Medulla oblongata (tissue), 1 donor: Measurements from ENCODE around the gene PRRG2.

Source experiments
- DNase-seq: peaks from one replicate; pipeline ENCODE4 v3.0.0-alpha.2; 2015; ENCODE audit errors: extremely low spot score

The PRRG2 gene

DNA sequence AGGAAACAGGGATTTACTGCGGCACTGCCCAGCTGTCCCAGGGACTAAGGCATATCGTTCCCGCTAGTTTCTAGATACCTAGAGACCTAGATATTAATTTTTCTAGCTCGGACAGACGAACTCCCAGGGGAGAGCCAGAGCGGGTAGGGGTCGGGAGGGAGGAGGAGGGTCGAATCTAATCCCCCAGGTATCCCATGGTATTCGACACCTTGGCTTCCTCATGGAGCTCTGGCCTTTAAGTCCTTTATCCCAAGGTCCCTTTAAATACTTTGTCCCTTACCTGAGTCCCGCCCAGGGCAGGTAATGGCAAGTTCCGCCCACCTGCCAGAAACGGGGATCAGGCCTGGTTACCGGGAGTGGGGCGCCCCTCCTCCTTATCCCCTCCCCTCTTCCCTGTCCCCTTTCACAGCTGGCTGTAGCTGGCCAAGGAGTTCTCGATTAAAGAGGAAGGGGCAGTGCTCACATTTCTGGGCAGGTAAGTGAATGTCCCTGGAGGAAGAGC, at the start of gene PRRG2:
Gene PRRG2 (plus strand): TSS at position 310 of the 502 bp plus-strand sequence. CDS start 1,904 bp downstream, outside the sequence.
- DNase-seq: no peak

DNA sequence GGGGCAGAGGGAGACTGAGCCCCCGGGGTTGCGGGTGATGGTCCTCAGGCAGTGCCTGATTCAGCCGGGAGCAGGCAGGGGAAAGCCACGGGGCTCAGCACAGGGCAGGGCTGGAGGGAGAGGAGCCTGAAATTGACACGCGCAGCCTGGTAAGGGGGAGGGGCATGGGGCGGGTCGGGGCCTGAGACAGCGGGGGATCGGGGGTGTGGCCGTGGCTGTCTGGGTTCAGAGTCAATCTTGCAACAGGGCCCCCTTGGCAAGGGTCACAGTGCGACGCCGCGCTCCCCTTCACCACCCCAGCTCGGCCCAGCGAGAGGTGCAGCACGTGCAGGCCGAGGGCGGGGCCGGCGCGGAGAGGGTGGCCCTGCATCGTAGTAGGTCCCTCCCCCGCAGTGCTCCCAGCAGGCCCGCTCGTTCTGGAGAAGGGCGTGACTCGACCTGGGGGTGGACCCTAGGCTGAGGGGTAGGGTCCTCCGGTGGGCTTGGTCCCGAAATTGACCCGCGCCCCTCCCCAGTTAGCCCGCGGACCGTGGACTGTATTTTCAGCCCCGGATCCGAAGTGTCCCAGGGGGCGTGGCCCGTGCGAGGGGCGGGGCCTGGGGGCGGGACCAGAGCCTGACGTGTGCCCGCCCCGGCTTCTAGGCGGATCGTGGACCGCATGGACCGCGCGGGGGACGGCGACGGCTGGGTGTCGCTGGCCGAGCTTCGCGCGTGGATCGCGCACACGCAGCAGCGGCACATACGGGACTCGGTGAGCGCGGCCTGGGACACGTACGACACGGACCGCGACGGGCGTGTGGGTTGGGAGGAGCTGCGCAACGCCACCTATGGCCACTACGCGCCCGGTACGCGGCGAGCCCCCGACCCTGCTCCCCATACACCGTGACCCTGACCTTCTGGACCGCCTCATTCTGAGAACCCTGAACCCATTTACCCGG, 47.3 kb upstream of the PRRG2 start:
- DNase-seq: peak; percentile 60

DNA sequence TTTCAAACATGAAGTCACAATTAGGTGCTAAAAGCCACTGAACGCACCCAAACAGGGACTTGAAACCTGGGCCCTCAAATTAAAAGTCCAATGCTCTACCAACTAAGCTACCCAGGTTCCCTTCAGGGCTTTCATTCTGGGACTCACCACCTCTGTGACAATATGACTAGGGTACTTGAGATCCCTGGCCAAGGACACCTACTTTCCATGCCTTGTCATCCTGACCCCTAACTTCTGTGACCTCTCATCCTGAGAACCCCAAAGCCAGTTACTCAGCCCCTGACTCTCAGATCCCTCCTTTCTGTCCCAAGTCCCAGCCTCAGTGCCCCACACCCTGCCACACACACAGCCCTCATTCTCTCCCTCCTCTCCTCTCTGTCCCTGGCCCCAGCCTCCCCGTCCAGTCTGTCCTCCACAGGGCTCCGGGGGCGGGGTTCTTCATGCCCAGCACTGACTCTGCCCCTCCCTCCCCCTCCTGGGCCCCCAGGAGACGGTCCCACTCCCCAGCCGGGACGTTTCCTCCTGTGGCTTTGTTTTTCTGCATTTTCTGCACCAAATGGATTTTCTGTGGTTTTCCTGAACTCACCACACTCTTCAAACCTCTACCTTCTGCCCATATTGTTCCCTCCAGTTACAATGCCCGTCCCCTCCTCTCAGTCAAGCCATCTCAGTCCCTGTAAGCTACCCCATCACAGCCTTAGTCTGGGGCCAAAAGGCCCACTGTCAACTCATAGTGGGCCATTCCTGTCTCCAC, 46.3 kb upstream of the PRRG2 start:
- DNase-seq: no peak

DNA sequence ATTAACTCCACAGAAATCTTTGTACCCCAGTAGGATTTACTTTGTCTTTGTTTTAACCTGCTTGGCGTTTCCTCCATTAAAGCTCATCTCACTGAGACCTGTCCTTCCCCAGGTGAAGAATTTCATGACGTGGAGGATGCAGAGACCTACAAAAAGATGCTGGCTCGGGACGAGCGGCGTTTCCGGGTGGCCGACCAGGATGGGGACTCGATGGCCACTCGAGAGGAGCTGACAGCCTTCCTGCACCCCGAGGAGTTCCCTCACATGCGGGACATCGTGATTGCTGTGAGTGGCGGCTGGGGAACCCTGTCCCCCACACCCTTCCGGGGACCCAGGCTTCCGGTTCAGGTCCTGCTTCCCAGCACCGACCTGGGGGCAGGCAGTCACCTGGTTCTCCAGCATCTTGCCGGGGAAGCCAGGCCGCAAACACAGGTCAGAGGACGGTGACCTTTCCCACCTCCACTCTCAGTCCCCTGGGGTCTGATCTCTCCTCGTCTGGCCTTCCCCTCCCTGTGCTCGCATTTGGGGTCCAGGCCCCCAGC, 44.1 kb upstream of the PRRG2 start:
- no peak for DNase-seq

DNA sequence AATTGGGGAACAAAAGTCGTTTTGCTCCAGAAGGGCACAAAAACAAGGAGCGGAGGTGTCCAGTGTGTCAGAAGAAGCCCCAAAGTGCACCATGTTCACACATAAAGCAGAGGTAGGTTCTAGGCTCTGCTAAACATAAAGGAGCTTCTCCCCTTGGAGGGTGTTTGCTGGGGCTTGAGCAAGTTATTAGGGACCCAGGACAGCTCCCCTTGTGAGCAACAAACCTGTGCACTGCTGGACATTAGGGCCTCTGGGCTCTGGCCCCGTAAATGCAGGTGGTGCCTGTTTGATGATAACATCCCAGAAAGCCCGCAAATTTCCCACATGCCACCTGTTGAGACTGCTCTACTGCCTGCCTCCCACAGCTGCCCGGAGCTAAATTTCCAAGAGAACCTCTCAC, 42.5 kb upstream of the PRRG2 start:
- no peak for DNase-seq

DNA sequence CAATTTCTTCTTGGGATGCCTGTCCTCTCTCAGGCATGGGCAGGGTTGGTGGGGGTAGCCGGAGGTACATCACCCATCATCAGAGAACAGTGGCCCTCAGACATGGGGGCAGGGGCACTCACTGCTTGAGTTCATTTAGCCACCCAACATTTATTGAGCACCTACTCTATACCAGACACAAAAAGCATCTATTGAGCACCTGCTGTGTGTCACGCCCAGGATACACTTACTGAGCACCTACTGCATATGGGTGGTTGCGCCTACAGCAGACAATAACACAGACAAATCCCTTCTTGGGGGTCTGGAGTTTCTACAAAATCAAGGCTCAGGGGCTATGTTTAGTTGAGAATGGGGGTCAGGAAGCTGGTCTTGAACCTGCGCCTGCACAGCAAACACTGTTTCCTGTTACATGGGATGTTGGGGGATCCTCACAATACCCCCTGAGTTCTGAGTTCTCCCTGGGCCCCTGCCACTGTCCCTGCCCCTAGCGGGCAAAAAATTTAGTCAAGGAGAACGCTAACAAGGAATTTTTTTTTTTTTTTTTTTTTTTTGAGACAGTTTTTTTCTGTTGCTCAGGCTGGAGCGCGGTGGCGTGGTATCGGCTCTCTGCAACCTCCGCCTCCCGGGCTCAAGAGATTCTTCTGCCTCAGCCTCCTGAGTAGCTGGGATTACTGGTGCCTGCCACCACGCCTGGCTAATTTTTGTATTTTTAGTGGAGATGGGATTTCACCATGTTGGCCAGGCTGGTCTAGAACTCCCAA, 41.7 kb upstream of the PRRG2 start:
- no peak for DNase-seq

DNA sequence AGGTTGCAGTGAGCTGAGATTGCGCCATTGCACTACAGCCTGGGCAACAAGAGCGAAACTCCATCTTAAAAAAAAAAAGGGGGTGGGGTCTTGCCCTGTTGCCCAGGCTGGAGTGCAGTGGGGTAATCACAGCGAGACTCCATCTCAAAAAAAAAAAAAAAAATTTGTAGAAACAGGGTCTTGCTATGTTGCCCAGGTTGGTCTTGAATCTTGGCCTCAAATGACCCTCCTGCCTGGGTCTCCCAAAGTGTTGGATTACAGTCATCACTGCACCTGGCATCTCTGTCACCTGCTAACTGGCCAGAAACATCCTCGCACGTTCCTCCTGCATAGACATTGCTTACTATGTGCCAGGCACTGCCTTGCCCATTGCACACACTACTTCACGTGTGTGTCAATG, 39.2 kb upstream of the PRRG2 start:
- no peak for DNase-seq

DNA sequence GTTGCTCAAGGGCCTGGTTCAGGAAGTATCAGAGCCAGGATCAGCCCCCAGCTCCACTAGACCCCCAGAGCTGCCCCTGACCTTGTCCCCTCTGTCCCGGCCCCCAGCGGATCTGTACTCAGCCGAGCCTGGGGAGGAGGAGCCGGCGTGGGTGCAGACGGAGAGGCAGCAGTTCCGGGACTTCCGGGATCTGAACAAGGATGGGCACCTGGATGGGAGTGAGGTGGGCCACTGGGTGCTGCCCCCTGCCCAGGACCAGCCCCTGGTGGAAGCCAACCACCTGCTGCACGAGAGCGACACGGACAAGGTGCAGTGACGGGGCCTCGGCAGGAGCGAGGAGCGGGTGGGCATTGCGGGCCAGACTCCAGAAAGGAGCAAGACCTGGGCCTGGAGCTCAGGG, 38.7 kb upstream of the PRRG2 start:
- DNase-seq: no peak

DNA sequence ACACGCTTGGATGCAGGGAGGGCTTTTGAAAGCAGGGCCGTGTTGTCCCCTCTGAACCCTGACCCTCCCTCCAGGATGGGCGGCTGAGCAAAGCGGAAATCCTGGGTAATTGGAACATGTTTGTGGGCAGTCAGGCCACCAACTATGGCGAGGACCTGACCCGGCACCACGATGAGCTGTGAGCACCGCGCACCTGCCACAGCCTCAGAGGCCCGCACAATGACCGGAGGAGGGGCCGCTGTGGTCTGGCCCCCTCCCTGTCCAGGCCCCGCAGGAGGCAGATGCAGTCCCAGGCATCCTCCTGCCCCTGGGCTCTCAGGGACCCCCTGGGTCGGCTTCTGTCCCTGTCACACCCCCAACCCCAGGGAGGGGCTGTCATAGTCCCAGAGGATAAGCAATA, 38.1 kb upstream of the PRRG2 start:
- DNase-seq: no peak

DNA sequence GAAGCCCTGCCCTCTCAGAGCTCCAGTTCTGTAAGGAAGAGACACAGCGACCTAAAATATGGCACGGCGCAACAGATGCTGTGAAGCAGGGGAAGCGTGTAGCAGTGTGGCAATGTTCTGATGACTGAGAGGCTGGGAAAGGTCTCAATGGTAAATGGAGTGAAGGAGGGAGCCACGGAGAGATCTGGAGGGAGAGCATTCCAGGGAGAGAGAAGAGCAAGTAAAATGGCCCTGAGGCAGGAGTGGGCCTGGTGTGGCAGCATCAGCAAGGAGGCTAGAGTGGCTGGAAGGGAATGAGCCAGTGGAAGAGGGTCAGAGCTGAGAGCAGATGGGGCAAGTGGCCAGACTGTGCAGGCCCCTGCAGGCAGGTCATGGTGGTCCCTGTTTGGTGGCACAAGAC, 37.0 kb upstream of the PRRG2 start:
- DNase-seq: no peak

DNA sequence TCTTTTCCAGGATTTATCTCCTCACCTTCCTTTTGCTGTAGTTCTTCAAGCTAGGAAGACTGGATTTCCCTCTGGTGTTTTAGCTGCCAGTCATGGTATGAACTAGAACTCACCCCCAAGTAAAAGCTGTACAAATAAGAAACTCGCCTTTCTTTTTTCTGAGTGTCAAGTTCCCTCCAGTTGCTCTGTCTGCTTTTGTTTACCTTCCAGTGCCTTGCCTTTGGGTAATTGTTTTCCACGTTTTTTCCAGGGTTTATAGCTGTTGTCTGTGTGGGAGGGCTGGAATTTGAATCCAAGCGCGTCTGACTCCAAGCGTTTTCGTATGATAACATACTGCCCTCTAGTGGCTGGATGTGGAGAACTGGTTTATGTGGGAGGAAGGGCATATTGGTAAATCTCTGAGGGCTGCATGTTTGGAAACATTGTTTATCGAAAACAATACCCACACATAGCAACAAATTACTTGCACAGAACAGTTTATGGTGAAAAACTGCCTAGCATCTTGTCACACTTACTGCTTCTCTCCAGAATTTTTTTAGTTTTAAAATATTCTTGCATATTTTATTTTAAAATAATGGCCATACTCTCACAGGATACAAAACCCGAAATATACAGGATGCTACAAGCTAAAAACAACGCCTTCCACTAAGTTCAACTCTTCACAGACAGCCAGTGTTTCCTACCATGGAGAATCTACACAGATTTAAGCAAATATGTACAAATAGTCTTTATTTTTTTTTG, 34.1 kb upstream of the PRRG2 start:
- DNase-seq: peak; percentile 97

DNA sequence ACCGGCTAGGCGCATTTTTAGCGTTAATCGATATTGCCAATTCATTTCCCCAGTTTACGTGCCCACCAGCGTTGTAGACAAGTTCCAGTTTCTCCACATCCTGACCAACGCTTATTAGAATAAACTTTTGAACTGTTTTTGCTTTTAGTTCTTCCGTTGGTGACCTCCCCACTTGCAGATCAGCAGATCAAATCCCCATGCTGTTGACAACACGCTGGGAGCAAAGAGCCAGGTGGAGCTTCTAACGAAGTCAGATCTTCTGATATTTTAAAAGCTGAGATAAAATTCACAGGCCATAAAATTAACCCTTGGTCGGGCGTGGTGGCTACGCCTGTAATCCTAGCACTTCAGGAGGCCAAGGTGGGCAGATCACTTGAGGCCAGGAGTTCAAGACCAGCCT, 32.1 kb upstream of the PRRG2 start:
- DNase-seq: no peak

DNA sequence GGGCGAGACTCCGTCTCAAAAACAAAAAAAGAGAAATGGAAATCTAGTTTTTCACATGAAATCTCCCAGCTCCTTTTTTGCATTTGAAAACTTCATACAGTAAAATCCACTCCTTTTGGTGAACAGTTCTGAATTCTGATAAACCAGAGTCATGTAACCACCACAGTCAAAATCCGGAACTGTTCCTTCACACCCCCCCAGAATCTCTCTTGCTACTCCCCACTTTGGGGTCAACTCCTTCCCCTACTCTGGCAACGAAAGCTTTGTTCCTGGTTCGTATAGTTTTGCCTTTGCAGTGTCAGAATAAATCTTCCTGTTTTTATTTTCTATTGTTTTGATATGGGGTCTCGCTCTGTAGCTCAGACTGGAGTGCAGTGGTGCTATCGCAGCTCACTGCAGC, 29.6 kb upstream of the PRRG2 start:
- DNase-seq: peak; percentile 57

DNA sequence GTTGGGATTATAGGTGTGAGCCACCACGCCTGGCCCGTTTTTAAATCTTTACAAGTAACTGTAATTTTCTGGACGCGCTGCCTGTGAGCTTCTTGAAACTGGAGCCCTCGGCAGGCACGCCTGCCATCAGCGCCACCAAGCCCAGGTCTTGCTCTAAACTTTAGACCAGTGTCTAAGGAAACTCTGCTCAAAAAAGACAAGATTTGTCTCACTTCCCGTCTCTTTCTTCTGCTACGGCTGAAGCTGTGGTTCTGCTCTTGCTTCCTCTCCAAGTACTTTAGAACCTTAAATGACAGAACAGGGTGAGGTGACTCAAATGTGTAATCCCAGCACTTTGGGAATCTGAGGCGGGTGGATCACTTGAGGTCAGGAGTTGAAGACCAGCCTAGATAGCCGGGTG, 28.4 kb upstream of the PRRG2 start:
- DNase-seq: peak; percentile 67

DNA sequence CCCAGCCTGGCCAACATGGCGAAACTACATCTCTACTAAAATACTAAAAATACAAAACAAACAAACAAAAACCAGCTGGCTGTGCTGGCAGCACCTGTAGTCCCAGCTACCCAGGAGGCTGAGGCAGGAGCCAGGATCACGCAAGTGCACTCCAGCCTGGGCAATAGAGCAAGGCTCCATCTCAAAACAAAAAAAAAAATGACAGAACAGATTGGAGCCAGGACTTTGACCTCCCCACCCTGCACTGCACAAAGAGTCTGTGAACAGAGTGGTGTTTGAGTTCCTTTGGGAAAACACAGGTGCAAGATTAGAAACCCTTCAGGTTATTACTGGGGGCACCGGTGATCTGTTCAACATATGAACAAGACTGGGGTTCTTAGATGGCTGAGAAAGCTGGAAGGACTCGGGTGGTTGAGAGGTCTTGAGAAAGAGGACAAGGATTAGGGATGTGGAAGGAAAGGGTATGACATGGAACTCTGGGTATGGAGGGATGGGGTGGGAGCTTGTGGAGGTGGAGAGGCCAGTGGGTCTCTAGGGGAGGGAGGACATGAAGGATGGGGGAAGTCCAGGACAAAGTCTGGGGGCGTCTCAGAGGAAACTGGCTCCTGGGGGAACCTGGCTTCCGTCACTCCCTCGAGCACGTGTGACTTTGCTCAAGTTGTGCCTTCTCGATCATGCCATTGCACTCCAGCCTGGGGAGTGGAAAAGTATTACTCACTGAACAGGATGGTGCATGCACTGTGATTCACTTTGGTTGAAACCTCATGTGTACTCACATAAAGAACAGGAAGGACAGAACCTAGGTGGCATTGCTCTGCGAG, 27.5 kb upstream of the PRRG2 start:
- DNase-seq: no peak

DNA sequence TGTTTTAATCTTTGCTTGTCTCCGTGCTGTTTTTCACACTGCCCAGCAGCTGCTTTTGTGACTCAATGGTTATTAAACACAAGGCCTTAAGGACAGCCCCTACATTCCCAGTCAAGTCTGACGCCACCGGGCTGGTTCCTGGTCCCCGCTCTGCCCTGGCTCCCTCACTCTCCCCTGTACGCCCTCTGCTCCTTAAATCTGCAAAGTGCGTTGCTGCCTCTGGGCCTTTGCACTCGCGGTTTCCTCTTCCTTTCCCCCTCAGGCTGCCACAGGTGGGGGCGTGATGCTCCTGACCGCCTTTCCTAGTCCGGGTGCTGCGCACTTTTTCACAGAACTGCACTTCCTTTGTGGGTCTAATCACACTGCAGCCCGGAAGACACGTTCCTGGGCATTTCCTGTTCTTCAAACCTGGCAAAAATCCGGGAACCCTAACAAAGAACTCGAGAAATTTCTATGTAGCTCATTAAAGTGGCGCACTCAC, 26.4 kb upstream of the PRRG2 start:
- DNase-seq: peak; percentile 15

DNA sequence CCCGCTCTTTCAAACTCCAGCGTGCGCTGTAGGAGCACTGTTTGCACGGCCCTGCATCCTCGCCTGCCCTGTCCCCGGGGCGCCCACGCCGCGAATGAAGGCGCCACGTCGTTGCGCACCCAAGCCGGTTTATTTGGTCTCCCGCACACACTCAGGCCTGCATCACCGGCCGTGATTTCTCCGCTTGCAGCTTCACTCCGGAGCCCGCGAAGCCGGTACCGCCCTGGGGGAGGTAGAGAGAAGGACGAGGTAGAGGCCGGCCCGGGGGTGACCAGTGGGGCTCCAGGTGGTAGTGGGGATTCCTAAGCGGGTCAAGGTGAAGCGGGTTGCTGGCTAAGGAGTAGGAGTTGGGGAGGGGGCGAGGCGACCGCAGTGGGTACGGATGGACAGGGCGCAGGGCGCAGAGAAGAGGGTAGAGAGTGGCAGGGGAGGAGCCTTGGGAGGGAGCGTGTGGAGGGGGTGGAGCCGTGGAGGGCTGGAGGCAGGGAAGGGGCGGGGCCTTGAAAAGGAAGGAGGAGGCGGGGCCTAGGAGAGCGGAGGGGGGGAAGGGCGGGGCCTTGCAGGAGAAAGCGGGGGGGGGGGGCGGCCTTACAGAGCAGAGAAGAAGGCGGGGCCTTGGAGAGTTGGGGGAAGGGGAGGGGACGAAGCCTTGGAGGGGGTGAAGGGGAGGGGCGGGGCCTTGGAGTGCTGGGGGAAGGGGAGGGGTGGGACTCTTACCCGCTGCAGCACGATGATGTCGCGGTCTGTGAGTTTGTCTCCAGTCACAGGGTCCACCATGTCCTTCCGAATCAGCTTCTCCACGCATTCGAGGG, 25.3 kb upstream of the PRRG2 start:
- no peak for DNase-seq

DNA sequence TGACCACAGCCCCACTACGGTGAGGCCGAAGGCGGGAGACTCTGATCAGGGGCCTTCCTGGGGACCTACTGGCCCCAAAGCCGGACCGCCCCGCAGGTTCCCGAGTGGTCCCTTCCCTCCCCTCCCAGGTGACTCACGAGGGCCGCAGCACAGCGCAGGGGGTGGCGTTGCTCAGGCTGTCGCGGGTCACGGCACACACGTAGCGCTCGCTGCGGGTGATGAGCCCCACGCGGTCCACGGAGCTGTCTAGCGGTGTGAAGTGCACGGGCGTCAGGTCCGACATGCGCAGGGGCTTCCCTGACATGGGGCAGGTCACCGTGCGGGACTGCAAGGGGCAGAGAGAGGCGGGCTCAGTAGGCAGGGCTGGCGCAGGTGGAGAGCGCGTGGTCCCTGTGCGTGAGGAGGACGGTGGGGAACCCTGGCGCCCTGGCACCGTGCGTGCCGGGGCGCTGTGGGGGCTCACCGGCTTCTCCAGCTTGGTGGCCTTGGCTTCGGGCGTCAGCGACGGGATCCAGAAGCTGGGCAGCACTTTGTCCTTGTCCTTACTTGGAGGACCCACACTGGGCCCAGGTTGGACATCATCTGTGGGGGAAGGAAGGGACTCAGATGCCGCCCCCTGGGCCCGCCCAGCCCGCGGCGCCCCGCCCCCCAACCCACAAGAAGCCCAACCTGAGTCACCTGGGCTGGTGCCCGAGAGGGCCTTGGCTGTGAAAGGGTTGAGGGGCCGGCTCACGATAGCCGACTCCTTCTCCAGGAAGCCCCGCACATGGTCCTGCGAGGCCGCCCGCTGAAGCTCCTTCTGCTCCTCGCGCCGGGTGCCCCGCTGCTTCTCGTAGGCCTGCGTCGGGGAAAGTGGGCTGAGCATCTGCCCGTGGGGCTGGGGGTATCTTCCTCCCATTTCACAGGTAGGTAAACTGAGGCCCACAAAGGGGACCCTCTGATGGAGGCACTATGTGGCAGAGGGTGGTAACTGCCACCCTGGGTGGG, 24.4 kb upstream of the PRRG2 start:
- no peak for DNase-seq
